Measurements from ENCODE around the gene ARID4B.
"Not testable (repeated sequence)": the region's sequence is repeated elsewhere in the genome, so short reads cannot be mapped to it uniquely, and the experiment has no call there.

The ARID4B gene

GRCh38 chr1:235264327-235264726, 63.7 kb downstream of the ARID4B start:
- DNase-seq (ENCODE audit: low read depth) = no peak
- TF ChIP-seq CTCF (IDR thresholded peaks at IDR 0.05; ENCODE audit: insufficient read depth, low read depth, low read length, missing control alignments) = no peak
- no peak overlapping the region for H3K4me3 ChIP-seq (ENCODE audit: low read length)

GRCh38 chr1:235262539-235262938, 65.4 kb downstream of the ARID4B start:
- no peak for DNase-seq (ENCODE audit: low read depth)
- TF ChIP-seq CTCF (IDR thresholded peaks at IDR 0.05; ENCODE audit: insufficient read depth, low read depth, low read length, missing control alignments) = no peak

DNA sequence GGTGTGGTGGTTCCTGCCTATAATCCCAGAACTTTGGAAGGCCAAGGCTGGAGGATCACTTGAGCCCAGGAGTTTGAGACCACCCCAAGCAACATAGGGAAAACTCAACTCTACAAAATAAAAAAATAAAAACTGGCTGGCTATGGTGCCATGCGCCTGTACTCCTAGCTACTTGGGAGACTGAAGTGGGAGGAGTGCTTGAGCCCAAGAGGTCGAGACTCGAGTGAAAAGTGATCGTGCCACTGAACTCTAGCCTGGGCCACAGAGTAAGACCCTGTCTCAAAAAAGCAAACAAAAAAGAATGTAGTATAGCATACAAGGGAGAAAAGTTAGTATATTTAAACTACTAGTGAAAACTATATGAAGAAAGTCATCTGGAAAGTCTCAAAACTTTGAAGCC, 66.7 kb downstream of the ARID4B start:
- TF ChIP-seq CTCF (IDR thresholded peaks at IDR 0.05; ENCODE audit: insufficient read depth, low read depth, low read length, missing control alignments) = no peak
- H3K4me3 ChIP-seq (ENCODE audit: low read length) = no peak overlapping the region
- no peak for DNase-seq (ENCODE audit: low read depth)

More at GRCh38 chr1:235262539-235262938, 65.4 kb downstream of the ARID4B start:
- H3K4me3 ChIP-seq (ENCODE audit: low read length) = no peak overlapping the region

- TF ChIP-seq CTCF (IDR thresholded peaks at IDR 0.05; ENCODE audit: insufficient read depth, low read depth, low read length, missing control alignments) = no peak
- H3K4me3 ChIP-seq (ENCODE audit: low read length) = no peak overlapping the region
- no peak for DNase-seq (ENCODE audit: low read depth)
Observed at GRCh38 chr1:235259133-235259778, 68.7 kb downstream of the ARID4B start.

GRCh38 chr1:235258068-235258467, 69.9 kb downstream of the ARID4B start:
- H3K4me3 ChIP-seq (ENCODE audit: low read length); DNase-seq (ENCODE audit: low read depth): not testable (repeated sequence)

DNA sequence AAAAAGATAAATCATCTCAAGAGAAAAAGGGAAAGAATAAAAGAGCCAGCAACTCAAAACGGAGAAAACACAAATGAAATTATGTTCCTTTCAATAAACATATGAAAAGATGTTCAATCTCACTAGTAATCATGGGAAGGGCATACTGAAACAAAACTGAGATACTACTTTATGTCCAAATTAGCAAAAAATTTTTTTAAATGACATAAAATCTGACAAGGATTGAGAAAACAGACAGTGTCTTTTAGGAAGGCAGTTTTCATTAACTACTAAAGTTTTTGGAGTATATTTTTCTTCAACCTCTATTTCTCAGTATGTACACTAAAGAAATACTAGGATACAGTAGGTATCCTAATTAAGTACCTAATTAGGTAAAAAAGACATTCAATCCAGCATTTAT, 73.3 kb downstream of the ARID4B start:
- no peak for DNase-seq (ENCODE audit: low read depth)
- H3K4me3 ChIP-seq (ENCODE audit: low read length) = no peak overlapping the region
- no peak for TF ChIP-seq CTCF (IDR thresholded peaks at IDR 0.05; ENCODE audit: insufficient read depth, low read depth, low read length, missing control alignments)

DNA sequence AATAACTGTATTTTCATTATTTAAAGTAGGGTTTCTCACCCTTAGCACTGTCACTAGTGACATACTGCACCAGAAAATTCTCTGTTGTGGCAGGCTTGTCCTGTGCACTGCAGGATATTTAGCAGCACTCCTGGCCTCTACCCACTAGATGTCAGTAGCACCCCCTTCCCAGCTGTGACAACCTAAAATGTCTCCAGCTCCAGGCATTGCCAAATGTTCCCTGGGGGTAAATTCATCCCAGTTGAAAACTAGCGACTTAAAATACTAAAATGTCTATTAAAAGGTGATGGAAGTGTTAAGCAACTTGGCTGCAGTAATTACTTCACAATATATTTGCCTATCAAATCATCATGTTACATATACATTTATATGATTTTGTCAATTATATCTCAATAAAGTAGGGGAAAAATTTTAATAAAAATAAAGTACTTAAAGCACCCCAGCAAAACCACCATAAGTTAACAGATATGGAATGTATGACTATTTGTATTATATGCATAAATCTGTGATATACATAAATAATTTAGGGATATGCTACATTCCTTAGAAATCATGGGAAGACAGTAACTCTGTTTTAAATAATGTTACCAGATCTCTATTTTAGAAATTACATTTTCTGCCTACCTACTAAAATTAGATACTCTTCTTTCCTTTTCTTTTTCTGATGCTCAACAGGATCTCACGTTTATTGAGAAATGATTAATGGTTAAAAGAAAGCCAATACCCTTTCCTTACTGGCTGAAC, 74.6 kb downstream of the ARID4B start:
- TF ChIP-seq CTCF (IDR thresholded peaks at IDR 0.05; ENCODE audit: insufficient read depth, low read depth, low read length, missing control alignments) = peak; percentile 94
- peak; percentile 83 for DNase-seq (ENCODE audit: low read depth)
- H3K4me3 ChIP-seq (ENCODE audit: low read length) = no peak overlapping the region

Data from epithelial cell of esophagus (primary cell).